ENCODE measurements around the gene TOR1A.
A peak's percentile ranks its signal among the peaks of the same experiment; 100 is the strongest.
"Not testable (repeated sequence)": the region's sequence is repeated elsewhere in the genome, so short reads cannot be mapped to it uniquely, and the experiment has no call there.

TOR1A gene

DNA sequence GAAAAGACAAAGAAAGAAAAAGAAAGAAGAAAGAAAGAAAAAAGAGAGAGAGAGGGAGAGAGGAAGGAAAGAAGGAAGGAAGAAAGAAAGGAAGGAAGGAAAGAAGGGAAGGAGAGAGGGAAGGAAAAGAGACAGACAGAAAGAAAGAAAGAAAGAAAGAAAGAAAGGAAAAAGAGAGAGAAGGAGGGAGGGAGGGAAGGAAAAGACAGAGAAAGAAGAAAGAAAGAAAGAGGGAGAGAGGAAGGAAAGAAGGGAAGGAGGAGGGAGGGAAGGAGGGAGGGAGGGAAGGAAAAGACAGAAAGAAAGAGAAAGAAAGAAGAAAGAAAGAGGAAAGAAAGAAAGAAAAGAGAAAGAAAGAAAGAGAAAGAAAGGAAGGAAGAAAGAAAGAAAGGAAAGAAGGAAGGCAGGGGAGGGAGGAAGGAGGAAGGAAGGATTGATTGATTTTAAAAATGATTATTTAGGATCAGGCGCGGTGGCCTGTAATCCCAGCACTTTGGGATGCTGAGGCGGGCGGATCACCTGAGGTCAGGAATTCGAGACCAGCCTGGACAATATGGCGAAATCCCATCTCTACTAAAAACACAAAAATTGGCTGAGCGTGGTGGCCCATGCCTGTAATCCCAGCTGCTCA lies 44.3 kb downstream of the TOR1A start:
- no peak for DNase-seq

DNA sequence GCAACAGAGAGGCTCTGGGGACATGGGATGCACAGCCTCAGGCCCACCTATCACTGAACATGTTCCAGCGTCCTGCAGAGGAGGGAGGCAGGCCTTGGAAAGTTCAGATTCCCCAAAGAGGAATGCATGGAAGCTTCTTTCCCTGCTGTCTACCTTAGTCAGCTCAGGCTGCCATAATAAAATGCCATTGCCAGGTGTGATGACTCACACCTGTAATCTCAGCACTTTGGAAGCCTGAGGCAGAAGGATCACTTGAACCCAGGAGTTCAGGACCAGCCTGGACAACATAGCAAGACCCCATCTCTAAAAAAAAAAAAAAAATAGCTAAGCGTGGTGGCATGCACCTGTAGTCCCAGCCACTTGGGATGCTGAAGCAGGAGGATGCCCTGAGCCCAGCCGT lies 45.5 kb downstream of the TOR1A start:
- no peak for DNase-seq

DNA sequence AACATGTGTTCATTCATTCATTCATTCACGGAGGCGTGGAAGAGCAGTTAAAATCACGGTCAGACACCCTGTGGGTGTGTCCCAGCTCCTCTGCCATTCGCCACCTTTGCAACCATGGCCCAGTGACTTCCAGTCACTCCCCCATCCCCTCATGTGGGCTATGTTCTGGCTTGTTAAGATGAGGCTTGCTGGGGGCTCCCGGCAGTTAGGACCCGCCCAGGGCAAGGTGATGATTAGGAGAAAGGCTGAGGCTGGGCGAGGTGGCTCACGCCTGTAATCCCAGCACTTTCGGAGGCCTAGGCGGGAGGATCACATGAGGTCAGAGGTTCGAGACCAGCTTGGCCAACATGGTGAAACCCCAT lies 46.2 kb downstream of the TOR1A start:
- no peak for DNase-seq

DNA sequence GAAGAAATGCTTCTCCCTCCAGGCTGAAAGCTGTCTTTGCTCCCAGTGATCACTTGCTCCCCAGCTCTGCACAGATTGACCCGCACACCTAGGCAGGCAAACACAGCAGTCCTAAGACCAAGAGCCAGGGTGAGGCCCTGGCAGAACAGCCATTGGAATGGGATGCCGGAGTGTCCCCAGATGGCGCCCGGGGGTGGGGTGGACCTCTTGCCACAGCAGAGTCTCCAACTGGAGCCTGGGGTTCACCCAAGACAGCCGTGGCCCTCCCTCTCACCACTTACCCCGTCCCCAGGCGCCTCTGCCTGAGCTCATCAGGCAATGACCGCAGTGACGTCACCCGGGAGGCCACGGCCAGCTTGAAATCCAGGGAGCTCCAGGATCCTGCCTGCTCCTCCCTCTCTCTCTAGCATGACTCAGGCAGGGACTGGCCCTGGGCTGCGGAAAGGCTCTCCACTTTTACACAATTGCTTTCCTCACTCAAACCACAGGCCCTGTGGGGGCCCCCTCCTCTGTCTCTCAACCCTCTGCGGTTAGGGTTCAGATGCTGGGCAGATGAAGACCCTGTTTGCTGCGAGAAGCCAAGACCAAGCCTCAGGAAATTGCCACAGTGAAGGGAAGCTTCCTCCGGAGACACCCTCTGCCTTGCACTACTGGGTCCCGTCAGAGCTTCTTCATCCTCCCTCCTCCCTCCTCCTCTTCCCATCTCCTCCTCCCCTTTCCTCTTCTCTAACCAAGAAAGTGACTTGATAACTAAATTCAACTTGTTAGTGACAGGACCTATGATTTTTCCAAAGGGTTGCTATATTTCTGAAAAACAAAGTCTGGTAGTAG lies 46.8 kb downstream of the TOR1A start:
- DNase-seq: peak; percentile 96

DNA sequence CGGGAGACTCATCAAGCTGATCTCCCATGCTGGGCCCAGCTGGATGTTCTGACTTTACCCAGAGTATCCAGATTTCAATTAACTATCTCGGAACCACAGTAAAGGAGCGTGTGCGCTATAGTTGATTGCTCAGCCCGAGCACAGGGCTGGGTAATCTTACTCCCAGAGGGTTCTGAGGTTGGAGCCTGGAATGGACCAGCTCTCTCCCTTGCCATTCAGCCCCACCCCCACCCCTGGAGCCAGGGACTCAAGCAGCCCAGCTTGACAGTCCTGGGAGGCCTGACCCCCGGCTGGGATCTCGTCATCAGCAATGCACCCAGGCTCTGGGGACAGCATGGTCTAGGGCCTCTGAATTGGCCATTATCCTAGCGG lies 47.4 kb downstream of the TOR1A start:
- no peak for DNase-seq

DNA sequence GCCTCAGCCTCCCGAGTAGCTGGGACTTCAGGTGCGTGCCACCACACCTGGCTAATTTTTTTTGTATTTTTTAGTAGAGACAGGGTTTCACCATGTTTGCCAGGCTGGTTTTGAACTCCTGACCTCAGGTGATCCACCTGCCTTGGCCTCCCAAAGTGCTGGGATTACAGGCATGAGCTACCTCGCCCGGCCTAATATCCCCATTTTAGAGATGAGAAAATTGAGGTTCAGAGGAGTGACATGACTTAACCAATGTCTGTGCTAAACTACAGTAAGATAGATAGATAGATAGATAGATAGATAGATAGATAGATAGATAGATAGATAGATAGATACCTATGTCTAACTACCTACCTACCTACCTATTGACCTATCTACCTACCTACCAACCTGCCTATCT lies 47.8 kb downstream of the TOR1A start:
- not testable (repeated sequence) for DNase-seq

DNA sequence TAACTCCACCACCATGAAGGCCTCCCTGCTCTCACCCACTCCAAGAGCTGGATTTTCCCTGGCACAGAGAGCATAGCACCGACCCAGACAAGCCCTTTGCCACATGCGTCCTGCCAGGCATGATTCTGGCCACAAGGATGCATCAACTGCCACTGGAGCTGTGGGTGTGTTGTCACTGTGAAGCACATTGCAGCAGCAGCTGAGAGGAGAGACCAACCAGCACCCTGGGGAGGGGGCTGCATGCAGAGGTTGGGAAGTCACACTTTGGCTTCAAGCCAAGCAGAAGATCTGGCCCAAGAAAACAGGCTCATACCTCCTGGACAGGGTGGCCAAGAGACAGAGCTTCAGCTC lies 48.5 kb downstream of the TOR1A start:
- no peak for DNase-seq

DNA sequence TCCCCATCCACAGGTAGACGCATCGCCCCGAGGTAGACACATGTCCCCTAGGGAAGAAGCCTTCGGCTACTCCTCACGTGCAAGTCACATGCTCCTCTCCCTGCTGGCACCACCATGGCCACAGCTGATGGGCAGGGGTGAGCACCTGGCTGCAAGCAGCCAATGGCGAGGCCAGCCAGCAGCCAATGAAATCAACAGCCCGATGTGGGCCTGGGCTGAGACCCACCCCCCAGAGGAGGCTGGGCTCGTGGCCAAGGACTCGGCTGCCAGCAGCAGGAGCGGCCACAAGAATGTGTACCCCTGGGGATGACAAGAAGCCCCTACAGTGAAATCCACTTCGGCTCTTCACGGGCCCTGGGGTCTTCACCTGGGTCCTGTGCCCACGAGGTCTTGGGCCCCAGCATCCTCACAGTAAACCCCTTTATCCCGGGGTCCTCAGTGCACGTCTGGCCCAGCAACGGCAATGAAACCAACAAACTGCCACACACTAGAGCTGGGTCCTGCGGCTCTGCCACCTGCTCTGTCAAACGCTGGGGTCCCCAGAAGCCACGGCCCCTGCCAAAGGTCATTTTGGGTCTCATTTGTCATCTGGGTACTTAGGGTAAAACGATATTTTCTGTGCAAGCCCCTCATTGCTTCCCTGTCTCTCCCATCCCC lies 49.0 kb downstream of the TOR1A start:
- DNase-seq: no peak

DNA sequence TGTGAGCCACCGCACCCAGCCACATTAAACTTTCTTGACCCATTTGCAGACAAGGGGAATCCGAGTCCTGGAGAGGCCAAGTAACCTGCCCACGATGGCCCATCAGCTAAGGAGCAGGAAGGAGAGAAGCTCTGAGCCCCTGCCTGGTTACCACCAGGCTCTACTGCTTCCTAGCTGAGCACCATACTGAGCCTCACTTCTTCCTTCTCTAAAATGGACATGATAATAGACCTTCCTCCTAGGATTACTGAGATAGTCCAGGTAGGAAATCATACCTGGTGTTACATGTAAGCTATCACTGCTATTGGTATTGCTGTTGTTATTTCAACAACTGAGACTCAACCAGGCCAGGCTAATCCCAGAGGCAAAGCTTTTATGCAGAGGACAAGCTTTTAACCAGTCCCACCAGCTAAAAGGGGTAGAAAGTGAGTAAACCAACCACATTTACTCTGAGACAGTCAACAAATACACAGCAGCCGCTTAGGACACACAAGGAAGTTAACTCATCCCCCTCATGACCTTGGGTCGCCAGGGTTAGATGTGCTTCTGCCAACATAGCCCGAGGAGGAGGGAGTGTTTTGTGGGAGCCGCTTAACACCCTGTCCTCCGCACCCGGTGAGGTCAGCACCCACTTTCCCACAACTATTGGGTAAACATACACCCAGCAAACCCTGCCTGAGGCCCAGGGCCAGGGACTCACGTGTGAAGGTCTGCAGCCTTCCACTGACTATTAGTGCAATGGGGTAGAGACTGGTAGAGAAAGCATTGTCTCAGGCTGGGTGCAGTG lies 50.5 kb downstream of the TOR1A start:
- DNase-seq: no peak

DNA sequence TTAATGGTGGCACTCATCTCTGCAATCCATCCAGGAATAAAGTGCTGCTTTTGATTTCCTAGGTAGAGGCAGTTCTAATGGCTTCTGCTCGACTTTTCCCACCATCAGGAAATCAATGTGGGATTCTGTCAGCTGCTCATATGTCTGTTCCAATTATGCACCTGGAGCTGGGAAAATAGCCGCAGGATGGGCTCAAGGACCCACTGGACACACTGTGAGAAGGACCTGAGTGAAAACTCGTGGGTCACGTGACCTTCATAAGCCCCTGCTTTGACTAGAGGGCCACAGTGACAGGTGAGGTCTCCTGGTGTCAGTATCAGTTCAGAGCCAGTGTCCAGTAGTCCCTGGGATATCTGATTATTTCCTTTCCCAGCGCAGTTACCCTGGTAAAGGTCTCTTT lies 53.2 kb downstream of the TOR1A start:
- DNase-seq: no peak

DNA sequence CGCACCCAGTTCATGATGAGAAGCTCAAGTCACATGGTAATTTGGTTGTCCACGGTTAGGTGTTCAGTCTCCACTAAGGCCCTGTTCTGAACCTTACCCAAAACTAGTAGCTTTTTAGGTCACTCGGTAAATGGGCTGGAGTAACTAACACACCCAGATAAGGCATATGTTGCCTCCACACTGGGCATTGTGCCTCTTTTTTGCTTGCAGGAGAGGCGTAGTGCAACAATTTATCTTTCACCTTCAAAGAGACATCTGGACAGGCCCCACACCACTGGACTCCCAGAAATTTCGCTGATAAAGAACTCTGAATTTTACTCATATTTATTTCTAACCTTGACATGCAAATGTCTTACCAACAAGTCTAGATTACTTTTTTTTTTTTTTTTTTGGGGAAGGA lies 54.3 kb downstream of the TOR1A start:
- DNase-seq: no peak

DNA sequence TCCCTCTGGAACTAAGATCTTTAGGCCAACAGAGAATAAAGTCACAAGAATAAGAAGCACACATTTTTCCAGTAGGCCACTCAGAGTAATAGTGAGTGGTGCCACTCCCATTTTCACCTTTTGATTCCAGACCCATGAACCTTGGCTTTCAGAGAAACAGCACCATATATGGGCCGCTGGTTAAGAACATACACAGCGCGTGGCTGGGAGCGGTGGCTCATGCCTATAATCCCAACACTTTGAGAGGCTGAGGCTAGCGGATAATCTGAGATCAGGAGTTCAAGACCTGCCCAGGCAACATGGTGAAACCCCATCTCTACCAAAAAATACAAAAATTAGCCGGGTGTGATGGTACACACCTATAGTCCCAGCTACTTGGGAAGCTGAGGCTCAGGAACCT lies 55.5 kb downstream of the TOR1A start:
- DNase-seq: no peak

DNA sequence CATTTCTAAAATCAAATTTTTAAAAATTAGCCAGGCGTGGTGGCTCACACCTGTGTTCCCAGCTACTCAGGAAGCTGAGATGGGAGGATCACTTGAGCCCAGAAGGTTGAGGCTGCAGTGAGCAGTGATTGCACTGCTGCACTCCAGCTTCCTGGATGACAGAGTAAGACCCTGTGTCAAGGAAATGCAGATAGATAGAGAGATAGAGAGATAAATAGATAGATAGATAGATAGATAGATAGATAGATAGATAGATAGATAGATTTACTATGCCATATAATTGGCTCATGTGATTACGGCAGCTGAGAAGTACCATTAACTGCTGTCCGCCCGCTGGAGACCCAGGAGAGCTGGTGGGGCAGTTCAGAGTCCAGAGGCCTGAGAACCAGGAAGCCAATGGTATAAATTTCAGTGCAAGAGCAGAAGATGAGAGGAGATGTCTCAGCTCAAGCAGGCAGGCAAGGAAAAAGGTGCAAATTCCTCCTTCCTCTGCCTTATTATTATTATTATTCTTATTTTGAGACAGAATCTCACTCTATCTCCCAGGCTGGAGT lies 58.1 kb downstream of the TOR1A start:
- no peak for DNase-seq

DNA sequence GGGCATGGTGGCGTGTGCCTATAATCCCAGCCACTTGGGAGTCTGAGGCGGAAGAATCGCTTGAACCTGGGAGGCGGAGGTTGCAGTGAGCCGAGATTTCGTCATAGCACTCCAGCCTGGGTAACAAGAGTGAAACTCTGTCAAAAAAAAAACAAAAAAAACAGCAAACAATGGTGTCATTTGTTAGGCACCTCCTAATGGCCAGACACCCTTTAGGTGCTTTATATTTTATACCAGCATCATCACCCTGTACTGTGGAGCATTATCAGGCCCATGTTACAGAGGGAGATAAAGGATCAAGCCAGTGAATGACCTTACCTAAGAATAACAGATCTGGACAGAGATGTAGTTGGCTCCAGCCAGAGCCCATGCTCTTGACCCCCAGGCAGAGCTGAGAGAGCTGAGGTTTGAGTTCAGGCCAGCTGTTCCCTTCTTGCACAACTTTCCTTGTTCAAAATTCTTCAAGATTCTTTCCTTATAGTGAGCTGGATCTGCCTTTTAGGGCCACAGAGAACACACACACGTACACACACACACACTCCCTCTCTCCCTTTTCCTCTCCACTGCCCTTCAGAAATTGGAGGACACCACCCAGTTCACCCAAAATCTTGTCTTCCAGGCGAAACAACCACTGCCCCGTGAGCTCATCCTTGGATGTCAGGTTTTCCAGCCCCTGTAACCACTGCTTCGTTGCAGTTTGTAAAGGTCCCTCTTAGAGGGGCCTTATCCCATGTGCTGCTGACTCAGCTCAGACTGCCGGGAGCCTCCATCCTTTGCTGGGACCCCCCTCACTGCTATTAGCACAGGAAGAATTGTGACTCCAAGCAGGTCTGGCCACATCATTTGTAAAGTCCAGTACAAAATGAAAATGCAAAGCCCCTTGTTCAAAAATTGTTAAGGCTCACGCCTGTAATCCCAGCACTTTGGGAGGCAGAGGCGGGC lies 60.7 kb downstream of the TOR1A start:
- DNase-seq: no peak

Measured in amniotic stem cell (primary cell).